ENCODE measurements around the gene VWA5B1. TPM values are rescaled to one million over a fixed set of nuclear protein-coding genes. Genes with fewer than 3 reads are reported as not detected.

Gene VWA5B1
- total RNA-seq, 1 experiment from 2014 or later: 0.10 TPM

GRCh38 chr1:20401405-20402010 is 110.8 kb downstream of the VWA5B1 start:
- Histone ChIP-seq H3K27me3 (ENCODE audit: control insufficient read depth, insufficient read depth, low read length) (peaks cover 94% of the 10 kb centered on the region), H3K36me3 (replicated peaks; ENCODE audit: control insufficient read depth, insufficient read depth, low read length) (no peaks in the 10 kb centered on the region), H3K4me3 (ENCODE audit: insufficient read depth, low read depth, low read length) (no peak overlapping the region)
- no peak for DNase-seq

GRCh38 chr1:20402585-20403422 is 112.1 kb downstream of the VWA5B1 start:
- no peak for DNase-seq
- Histone ChIP-seq H3K27me3 (ENCODE audit: control insufficient read depth, insufficient read depth, low read length) (peaks cover 97% of the 10 kb centered on the region), H3K4me3 (ENCODE audit: insufficient read depth, low read depth, low read length) (no peak overlapping the region), H3K36me3 (replicated peaks; ENCODE audit: control insufficient read depth, insufficient read depth, low read length) (no peaks in the 10 kb centered on the region)

GRCh38 chr1:20403423-20404145 is 112.9 kb downstream of the VWA5B1 start:
- peaks cover 97% of the 10 kb centered on the region for H3K27me3 ChIP-seq (ENCODE audit: control insufficient read depth, insufficient read depth, low read length)
- DNase-seq: no peak
- H3K36me3 ChIP-seq (replicated peaks; ENCODE audit: control insufficient read depth, insufficient read depth, low read length): no peaks in the 10 kb centered on the region
- no peak overlapping the region for H3K4me3 ChIP-seq (ENCODE audit: insufficient read depth, low read depth, low read length)

GRCh38 chr1:20404466-20404865 is 113.8 kb downstream of the VWA5B1 start:
- Histone ChIP-seq H3K4me3 (ENCODE audit: insufficient read depth, low read depth, low read length) (no peak overlapping the region), H3K27me3 (ENCODE audit: control insufficient read depth, insufficient read depth, low read length) (peaks cover 96% of the 10 kb centered on the region), H3K36me3 (replicated peaks; ENCODE audit: control insufficient read depth, insufficient read depth, low read length) (no peaks in the 10 kb centered on the region)
- DNase-seq: peak; percentile 76

Other genes starting within 250 kb of the VWA5B1 start
- gene PLA2G5, start 220.7 kb upstream of the VWA5B1 start, total RNA-seq (2014; rRNA removed; shearing (Covaris generic)): 0.69 and 0.92 TPM in 2 replicates
- not detected in 2 replicates for gene PLA2G2D, start 171.3 kb upstream of the VWA5B1 start, total RNA-seq (2014; rRNA removed; shearing (Covaris generic))
- not detected in 2 replicates for gene PLA2G2F, start 151.6 kb upstream of the VWA5B1 start, total RNA-seq (2014; rRNA removed; shearing (Covaris generic))
- gene UBXN10, start 104.8 kb upstream of the VWA5B1 start, total RNA-seq (2014; rRNA removed; shearing (Covaris generic)): 0.73 and 1.4 TPM in 2 replicates
- gene PLA2G2C, start 104.4 kb upstream of the VWA5B1 start, total RNA-seq (2014; rRNA removed; shearing (Covaris generic)): 0.04 TPM in 1 of 2 replicates, not detected in the other
- 0.92 and 1.5 TPM in 2 replicates for gene CAMK2N1, start 195.3 kb downstream of the VWA5B1 start, total RNA-seq (2014; rRNA removed; shearing (Covaris generic))
- gene MUL1, start 217.3 kb downstream of the VWA5B1 start, total RNA-seq (2014; rRNA removed; shearing (Covaris generic)): 30.8 and 32.6 TPM in 2 replicates

All from H7 (cell line).